ENCODE measurements around the gene ADAMTSL4. TPM values are rescaled to one million over a fixed set of nuclear protein-coding genes. Genes with fewer than 3 reads are reported as not detected.

Gene ADAMTSL4
- total and polyA plus RNA-seq, 9 of the 15 experiments (the other 6 are each of a cell fraction or from before 2014, with no cell fraction given) = 12.7 to 212 (median 35.6) TPM

DNA sequence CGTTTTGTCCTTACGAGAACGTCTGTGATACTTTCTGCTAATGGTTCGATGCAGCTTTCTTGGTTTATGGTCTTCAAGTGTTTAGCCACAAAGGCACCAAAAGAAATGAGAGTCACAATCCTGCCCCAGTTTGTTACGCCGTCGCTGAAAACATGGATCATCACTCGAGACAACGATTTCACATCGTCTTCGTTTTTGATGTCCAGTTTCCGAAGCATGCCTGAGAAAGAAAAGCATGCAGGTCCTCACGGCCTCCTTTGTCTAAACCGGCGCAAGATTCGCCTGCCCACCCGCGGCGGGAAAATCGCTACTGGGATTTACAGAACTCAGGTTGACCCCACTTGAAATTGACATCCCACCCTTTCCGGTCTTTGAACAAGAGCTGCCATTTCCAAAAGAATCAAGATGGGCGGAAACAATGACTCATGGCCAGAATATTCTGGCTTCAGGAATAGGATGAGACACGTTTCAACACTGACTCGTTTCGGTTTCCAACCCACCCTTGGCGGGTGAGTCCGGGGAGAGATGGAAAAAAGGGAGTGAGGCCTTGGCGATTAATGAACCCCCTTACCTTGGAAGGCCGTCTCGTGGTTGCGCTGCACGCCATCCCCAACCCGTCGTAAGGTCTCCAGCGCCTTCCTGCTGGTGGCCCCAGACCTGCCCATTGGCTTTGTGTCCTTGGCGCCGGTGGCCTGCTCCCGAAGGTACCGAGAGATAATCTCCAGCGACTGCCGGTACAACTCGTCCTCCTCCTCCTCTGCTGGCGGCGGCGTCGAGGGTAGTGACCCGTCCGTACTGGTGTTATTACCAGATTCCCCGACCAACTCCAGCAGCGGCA is 29.3 kb downstream of the ADAMTSL4 start (continued):
- TF ChIP-seq, protein P1, sequence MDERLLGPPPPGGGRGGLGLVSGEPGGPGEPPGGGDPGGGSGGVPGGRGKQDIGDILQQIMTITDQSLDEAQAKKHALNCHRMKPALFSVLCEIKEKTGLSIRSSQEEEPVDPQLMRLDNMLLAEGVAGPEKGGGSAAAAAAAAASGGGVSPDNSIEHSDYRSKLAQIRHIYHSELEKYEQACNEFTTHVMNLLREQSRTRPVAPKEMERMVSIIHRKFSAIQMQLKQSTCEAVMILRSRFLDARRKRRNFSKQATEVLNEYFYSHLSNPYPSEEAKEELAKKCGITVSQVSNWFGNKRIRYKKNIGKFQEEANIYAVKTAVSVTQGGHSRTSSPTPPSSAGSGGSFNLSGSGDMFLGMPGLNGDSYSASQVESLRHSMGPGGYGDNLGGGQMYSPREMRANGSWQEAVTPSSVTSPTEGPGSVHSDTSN (CRISPR knock-in tag; IDR thresholded peaks at IDR 0.05; ENCODE audit: low read depth) = no peak
- TF ChIP-seq, protein P1 (tag; conservative IDR thresholded peaks at IDR 0.05; ENCODE audit: low read depth) = no peak

DNA sequence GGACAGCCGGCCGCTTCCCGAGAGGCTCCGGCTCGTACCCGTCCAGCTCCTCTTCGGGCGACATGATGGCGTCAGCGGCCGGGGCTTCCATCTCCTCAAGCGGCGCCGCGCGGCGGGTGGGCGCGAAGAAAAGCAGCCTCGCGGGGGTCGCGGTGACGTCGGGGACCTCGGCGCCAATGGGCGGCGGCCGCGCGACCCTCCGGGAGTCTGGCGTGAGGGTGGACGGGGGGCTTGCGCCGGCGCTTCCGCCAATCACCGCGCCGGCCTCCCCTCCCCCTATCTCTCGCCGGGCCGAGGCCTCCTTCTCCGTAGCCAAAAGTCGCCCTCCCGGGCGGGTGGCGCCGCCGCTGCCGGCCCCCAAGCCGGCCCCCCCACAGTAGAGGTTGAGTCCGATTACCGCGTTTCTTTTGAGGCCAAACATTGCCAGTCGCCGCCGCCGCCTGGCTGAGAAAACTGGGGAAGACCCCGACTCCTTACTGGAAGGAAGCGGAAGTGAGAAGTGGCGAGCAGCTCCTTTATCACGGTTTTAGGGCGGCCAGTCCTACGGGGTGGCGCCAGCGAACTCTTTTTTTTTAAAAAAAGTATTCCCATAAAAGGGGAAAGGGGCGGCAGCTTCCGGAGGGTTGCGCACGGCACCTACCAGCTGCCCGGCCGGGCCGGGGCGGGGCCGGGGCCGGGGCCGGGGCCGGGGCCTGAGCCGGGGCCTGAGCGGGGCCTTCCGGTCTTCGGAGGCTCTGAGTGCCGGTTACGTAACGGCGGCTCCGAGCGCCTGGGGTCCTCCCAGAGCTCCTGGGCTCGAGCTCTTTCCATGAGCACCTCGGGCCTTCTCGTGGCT is 30.1 kb downstream of the ADAMTSL4 start, which contains the start of gene MCL1:
Gene MCL1, minus strand, starts transcription at position 501 of the 835 bp plus-strand sequence. Its CDS starts 80 bp downstream, at position 421.
- H3K36me3 ChIP-seq (ENCODE audit: control insufficient read depth, insufficient read depth, low read length) = peaks cover 47% of the 10 kb centered on the region
- in situ Hi-C loops (cut with MboI) (no loop called here), intact Hi-C loops (cut with micrococcal nuclease) (loop anchor here (2.0 to 5.0 kb wide), 2 partner anchors 39 to 233 kb away; no protein-coding TSS in a partner anchor)
- ChIA-PET POLR2A (interaction anchor here (0.5 to 11.0 kb wide), 55 partner anchors 8 to 914 kb away, joined by 3 to 148 read pairs (median 4); partner anchors contain the start of genes C1orf56, CERS2, CTSK and ENSA), CTCF (ENCODE audit: low intra/inter-chr PET ratio) (no interaction called here)
- H3K9ac ChIP-seq (ENCODE audit: insufficient read depth in 1 of 2, low read depth in 2 of 2, low read length in 2 of 2) = peak within 1 kb of the TSS; percentile 97 to 100
- H3K27ac ChIP-seq (ENCODE audit: extremely low read depth, low read depth, low read length) = peak within 1 kb of the TSS; percentile 87
- H3K79me2 ChIP-seq (ENCODE audit: control insufficient read depth, insufficient read depth, low read length) = peaks cover 61% of the 10 kb centered on the region
- WGBS (ENCODE audit: insufficient coverage, low coverage, missing lambda C conversion rate) = under 1% methylated on average over 58 of the region's 94 CpGs
- peak within 1 kb of the TSS; percentile 97 for H3K4me2 ChIP-seq (ENCODE audit: insufficient read depth, low read length)
- H3K9me1 ChIP-seq (ENCODE audit: control insufficient read depth, insufficient read depth, low read length) = no peaks in the 10 kb centered on the region
- H4K20me1 ChIP-seq (replicated peaks; ENCODE audit: control insufficient read depth, insufficient read depth, low read length) = peaks cover 44% of the 10 kb centered on the region
- H3K4me1 ChIP-seq (replicated peaks in 1 of 2; ENCODE audit: control insufficient read depth in 2 of 2, insufficient read depth in 2 of 2, low read length in 2 of 2) = peaks cover 10 to 19% of the 10 kb centered on the region in 2 experiments; a peak in 4 of 5 replicates
- H3K9me3 ChIP-seq (replicated peaks; ENCODE audit: control insufficient read depth, insufficient read depth, low read depth, low read length) = no peaks in the 10 kb centered on the region
- H3K27me3 ChIP-seq (ENCODE audit: control insufficient read depth in 2 of 2, insufficient read depth in 2 of 2, low read length in 2 of 2) = no peaks in the 10 kb centered on the region
- ATAC-seq (peak; percentile 92), FAIRE-seq (peak; percentile 63), DNase-seq (ENCODE audit: extremely low read depth in 1 of 4, low spot score in 3 of 4) (peak; percentile 87 to 97 (median 91))
- peak within 1 kb of the TSS; percentile 98 for H3K4me3 ChIP-seq
- BruUV-seq (replicated peaks) = no TSS peak
- peak within 1 kb of the TSS; percentile 76 for H2AFZ ChIP-seq (ENCODE audit: low read depth, low read length)
- TF ChIP-seq GATAD2A (IDR thresholded peaks at IDR 0.05) (0 out of 2 replicates have a peak, but pooled peaks have one; percentile 29), ZNF717 (CRISPR knock-in tag; IDR thresholded peaks at IDR 0.05) (no peak), SUPT5H (IDR thresholded peaks at IDR 0.05) (peak; percentile 97)
- TF ChIP-seq, protein P2, sequence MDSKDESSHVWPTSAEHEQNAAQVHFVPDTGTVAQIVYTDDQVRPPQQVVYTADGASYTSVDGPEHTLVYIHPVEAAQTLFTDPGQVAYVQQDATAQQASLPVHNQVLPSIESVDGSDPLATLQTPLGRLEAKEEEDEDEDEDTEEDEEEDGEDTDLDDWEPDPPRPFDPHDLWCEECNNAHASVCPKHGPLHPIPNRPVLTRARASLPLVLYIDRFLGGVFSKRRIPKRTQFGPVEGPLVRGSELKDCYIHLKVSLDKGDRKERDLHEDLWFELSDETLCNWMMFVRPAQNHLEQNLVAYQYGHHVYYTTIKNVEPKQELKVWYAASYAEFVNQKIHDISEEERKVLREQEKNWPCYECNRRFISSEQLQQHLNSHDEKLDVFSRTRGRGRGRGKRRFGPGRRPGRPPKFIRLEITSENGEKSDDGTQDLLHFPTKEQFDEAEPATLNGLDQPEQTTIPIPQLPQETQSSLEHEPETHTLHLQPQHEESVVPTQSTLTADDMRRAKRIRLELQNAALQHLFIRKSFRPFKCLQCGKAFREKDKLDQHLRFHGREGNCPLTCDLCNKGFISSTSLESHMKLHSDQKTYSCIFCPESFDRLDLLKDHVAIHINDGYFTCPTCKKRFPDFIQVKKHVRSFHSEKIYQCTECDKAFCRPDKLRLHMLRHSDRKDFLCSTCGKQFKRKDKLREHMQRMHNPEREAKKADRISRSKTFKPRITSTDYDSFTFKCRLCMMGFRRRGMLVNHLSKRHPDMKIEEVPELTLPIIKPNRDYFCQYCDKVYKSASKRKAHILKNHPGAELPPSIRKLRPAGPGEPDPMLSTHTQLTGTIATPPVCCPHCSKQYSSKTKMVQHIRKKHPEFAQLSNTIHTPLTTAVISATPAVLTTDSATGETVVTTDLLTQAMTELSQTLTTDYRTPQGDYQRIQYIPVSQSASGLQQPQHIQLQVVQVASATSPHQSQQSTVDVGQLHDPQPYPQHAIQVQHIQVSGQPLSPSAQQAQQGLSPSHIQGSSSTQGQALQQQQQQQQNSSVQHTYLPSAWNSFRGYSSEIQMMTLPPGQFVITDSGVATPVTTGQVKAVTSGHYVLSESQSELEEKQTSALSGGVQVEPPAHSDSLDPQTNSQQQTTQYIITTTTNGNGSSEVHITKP (IDR thresholded peaks at IDR 0.05; ENCODE audit: partially characterized antibody) = peak; percentile 20
- TF ChIP-seq, protein P3, sequence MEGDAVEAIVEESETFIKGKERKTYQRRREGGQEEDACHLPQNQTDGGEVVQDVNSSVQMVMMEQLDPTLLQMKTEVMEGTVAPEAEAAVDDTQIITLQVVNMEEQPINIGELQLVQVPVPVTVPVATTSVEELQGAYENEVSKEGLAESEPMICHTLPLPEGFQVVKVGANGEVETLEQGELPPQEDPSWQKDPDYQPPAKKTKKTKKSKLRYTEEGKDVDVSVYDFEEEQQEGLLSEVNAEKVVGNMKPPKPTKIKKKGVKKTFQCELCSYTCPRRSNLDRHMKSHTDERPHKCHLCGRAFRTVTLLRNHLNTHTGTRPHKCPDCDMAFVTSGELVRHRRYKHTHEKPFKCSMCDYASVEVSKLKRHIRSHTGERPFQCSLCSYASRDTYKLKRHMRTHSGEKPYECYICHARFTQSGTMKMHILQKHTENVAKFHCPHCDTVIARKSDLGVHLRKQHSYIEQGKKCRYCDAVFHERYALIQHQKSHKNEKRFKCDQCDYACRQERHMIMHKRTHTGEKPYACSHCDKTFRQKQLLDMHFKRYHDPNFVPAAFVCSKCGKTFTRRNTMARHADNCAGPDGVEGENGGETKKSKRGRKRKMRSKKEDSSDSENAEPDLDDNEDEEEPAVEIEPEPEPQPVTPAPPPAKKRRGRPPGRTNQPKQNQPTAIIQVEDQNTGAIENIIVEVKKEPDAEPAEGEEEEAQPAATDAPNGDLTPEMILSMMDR (IDR thresholded peaks at IDR 0.05 in 2 of 3, conservative IDR thresholded peaks at IDR 0.05 in 1 of 3; ENCODE audit: insufficient read depth in 2 of 3, low read depth in 1 of 3, low read length in 3 of 3) = peak in 2 of 3 experiments; percentile 17 to 31; a peak in 3 of 6 replicates

Data from K562 (cell line).